Panc1 (cell line): ENCODE measurements around the gene GUCY2D.

ENCODE experiments used
- CTCF ChIP-seq: fragments of 450-650 bp; IDR thresholded peaks from 2 replicates; pipeline ENCODE4 v1.5.1; 2017; ENCODE audit warnings: mild to moderate bottlenecking
- POLR2AphosphoS5 ChIP-seq: IDR thresholded peaks from 2 replicates; pipeline ENCODE4 v1.6.1; 2012; ENCODE audit warnings: mild to moderate bottlenecking, low read depth, low read length, moderate library complexity
- REST ChIP-seq, 2 experiments: IDR thresholded peaks; 2 replicates each; pipeline ENCODE4 v1.6.1; 2011 to 2012; ENCODE audit warnings: low read depth in 2 of 2, control low read depth in 1 of 2, low read length in 1 of 2, mild to moderate bottlenecking in 1 of 2, moderate library complexity in 1 of 2; ENCODE audit not compliant: insufficient read depth in 1 of 2
- SIN3A ChIP-seq: IDR thresholded peaks from 2 replicates; pipeline ENCODE4 v1.6.1; 2012; ENCODE audit warnings: low read depth, mild to moderate bottlenecking, low read length, moderate library complexity, borderline replicate concordance; ENCODE audit not compliant: insufficient read depth

GRCh38 chr17:8064561-8065019 lies 62.2 kb downstream of the GUCY2D start:
- no peak for TF ChIP-seq CTCF
- no peak for TF ChIP-seq POLR2AphosphoS5
- TF ChIP-seq SIN3A = no peak
- TF ChIP-seq REST (IDR thresholded peaks at IDR 0.05; ENCODE audit: insufficient read depth in 1 of 2, low read depth in 2 of 2, low read length in 1 of 2) = no peak
